ENCODE data around the gene NECTIN3.
A peak's percentile ranks its signal among the peaks of the same experiment; 100 is the strongest.

NECTIN3 gene

GRCh38 chr3:111084911-111085310 is 13.3 kb downstream of the NECTIN3 start:
- no peak for DNase-seq

- no peak for DNase-seq
These were observed 16.4 kb downstream of the NECTIN3 start for GRCh38 chr3:111087924-111088469.

- DNase-seq, result no peak
These were observed 25.0 kb downstream of the NECTIN3 start for GRCh38 chr3:111096487-111097209.

- no peak for DNase-seq
These were observed 32.2 kb downstream of the NECTIN3 start for GRCh38 chr3:111103807-111104206.

- peak; percentile 74 for DNase-seq
These were observed 35.5 kb downstream of the NECTIN3 start for GRCh38 chr3:111106993-111107661.

GRCh38 chr3:111107662-111108035 is 36.0 kb downstream of the NECTIN3 start:
- DNase-seq, result no peak

GRCh38 chr3:111112913-111113312 is 41.3 kb downstream of the NECTIN3 start:
- no peak for DNase-seq

GRCh38 chr3:111128884-111129283 is 57.3 kb downstream of the NECTIN3 start:
- no peak for DNase-seq

GRCh38 chr3:111130827-111131226 is 59.2 kb downstream of the NECTIN3 start:
- DNase-seq, result no peak

GRCh38 chr3:111134302-111134701 is 62.7 kb downstream of the NECTIN3 start:
- DNase-seq, result peak; percentile 6

GRCh38 chr3:111151438-111151837 is 79.8 kb downstream of the NECTIN3 start:
- peak; percentile 62 for DNase-seq

- no peak for DNase-seq
These were observed 80.9 kb downstream of the NECTIN3 start for GRCh38 chr3:111152496-111152895.

- no peak for DNase-seq
These were observed 84.9 kb downstream of the NECTIN3 start for GRCh38 chr3:111156517-111156916.

GRCh38 chr3:111159391-111159790 is 87.8 kb downstream of the NECTIN3 start:
- DNase-seq, result no peak

- DNase-seq, result no peak
These were observed 93.0 kb downstream of the NECTIN3 start for GRCh38 chr3:111164621-111165020.

GRCh38 chr3:111165411-111165810 is 93.8 kb downstream of the NECTIN3 start:
- DNase-seq, result no peak

- DNase-seq, result no peak
These were observed 101.8 kb downstream of the NECTIN3 start for GRCh38 chr3:111173328-111173900.

GRCh38 chr3:111173906-111174305 is 102.3 kb downstream of the NECTIN3 start:
- DNase-seq, result no peak

GRCh38 chr3:111190518-111190917 is 118.9 kb downstream of the NECTIN3 start:
- DNase-seq, result no peak

GRCh38 chr3:111193472-111193871 is 121.9 kb downstream of the NECTIN3 start:
- DNase-seq, result no peak

GRCh38 chr3:111194048-111194447 is 122.4 kb downstream of the NECTIN3 start:
- DNase-seq, result no peak

GRCh38 chr3:111197485-111197884 is 125.9 kb downstream of the NECTIN3 start:
- DNase-seq, result no peak

- no peak for DNase-seq
These were observed 128.4 kb downstream of the NECTIN3 start for GRCh38 chr3:111200027-111200426.

Data from DMS53 (cell line).